Caco-2 (cell line): ENCODE measurements around the gene ATP1A1. TPM values are rescaled to one million over a fixed set of nuclear protein-coding genes. Genes with fewer than 3 reads are reported as not detected.

Source experiments
- BruUV-seq: library from RNA; stranded (reverse); fragments of 400-500 nt; replicated peaks from 2 replicates; lab custom pipeline; 2021; lab: Mats Ljungman, UMichigan
- CTCF ChIA-PET: fragments of 300-600 bp; sonication (Branson Sonifier 250); formaldehyde crosslinking; loops from one replicate; lab custom pipeline; 2022; ENCODE audit warnings: antibody characterized with exemption; lab: Charles Lee
- POLR2A ChIA-PET: fragments of 300-600 bp; sonication (Branson Sonifier 250); formaldehyde crosslinking; loops from one replicate; lab custom pipeline; 2022; ENCODE audit warnings: antibody characterized with exemption; lab: Charles Lee
- DNase-seq, 2 experiments: peaks; one replicate each; pipeline versions ENCODE4 v3.0.0 to v3.0.0-alpha.2; 2020 to 2022
- H3K27me3 ChIP-seq: replicated peaks from 2 replicates; pipeline ENCODE4 v1.6.0; 2011; ENCODE audit warnings: low read length; ENCODE audit not compliant: control insufficient read depth, insufficient read depth
- H3K36me3 ChIP-seq: 2 replicates; pipeline ENCODE4 v1.5.1; 2011; ENCODE audit warnings: low read length; ENCODE audit not compliant: control insufficient read depth, insufficient read depth
- H3K4me1 ChIP-seq: fragments of 250-450 bp; sonication (Bioruptor Pico); 2 replicates; pipeline ENCODE4 v1.5.1; 2020; ENCODE audit warnings: mild to moderate bottlenecking
- H3K4me3 ChIP-seq: 2 replicates; pipeline ENCODE4 v1.5.1; 2011; ENCODE audit warnings: low read depth, mild to moderate bottlenecking, control low read depth, low read length
- H3K9me3 ChIP-seq: fragments of 250-450 bp; sonication (Bioruptor Pico); 2 replicates; pipeline ENCODE4 v1.5.1; 2020; ENCODE audit warnings: mild to moderate bottlenecking, moderate library complexity
- H3K27ac Mint-ChIP-seq: one replicate; pipeline ENCODE4 v1.8.0; 2022; ENCODE audit warnings: mixed read lengths; ENCODE audit not compliant: unreplicated experiment
- H3K27me3 Mint-ChIP-seq: one replicate; pipeline ENCODE4 v1.8.0; 2022; ENCODE audit warnings: mixed read lengths; ENCODE audit not compliant: insufficient read depth, unreplicated experiment
- H3K36me3 Mint-ChIP-seq: one replicate; pipeline ENCODE4 v1.8.0; 2022; ENCODE audit warnings: mild to moderate bottlenecking, mixed read lengths; ENCODE audit not compliant: insufficient read depth, unreplicated experiment
- H3K4me1 Mint-ChIP-seq: one replicate; pipeline ENCODE4 v1.8.0; 2022; ENCODE audit warnings: low read depth, mixed read lengths; ENCODE audit not compliant: unreplicated experiment
- H3K4me3 Mint-ChIP-seq: one replicate; pipeline ENCODE4 v1.8.0; 2022; ENCODE audit warnings: mild to moderate bottlenecking, moderate library complexity, mixed read lengths; ENCODE audit not compliant: unreplicated experiment
- H3K9me3 Mint-ChIP-seq: one replicate; pipeline ENCODE4 v1.8.0; 2022; ENCODE audit warnings: mixed read lengths; ENCODE audit not compliant: unreplicated experiment
- intact Hi-C: fragments of 100-400 bp; cut with micrococcal nuclease; formaldehyde crosslinking; loops from one replicate; pipeline ENCODE4 v1.10.0; 2022; ENCODE audit not compliant: unreplicated experiment
- total RNA-seq: library from RNA; stranded (reverse); gene quantifications from 2 replicates; pipeline ENCODE4 v1.2.3, GENCODE V29; 2022
- TF ChIP-seq, protein P1 (sequence below), 2 experiments: fragments of 200-600 bp in 1 of 2; IDR thresholded peaks; 1 replicate in 1 of 2; 2 replicates in 1 of 2; pipeline versions ENCODE4 v1.5.1 to v1.8.0; 2011 to 2022; ENCODE audit warnings: antibody characterized with exemption in 1 of 2, control low read depth in 1 of 2, inconsistent platforms in 1 of 2, low read depth in 1 of 2, low read length in 1 of 2, mild to moderate bottlenecking in 1 of 2, moderate library complexity in 1 of 2; ENCODE audit not compliant: insufficient read depth in 1 of 2, severe bottlenecking in 1 of 2, unreplicated experiment in 1 of 2

Gene ATP1A1
- total RNA-seq, 1 experiment from 2014 or later: 508 TPM

- DNase-seq: no peak
- no peaks in the 10 kb centered on the region for H3K27me3 Mint-ChIP-seq
- H3K27ac Mint-ChIP-seq: no peak overlapping the region
- no peak overlapping the region for H3K4me3 Mint-ChIP-seq
- no peaks in the 10 kb centered on the region for H3K4me1 Mint-ChIP-seq
- intact Hi-C loops: no loop called here
- Histone ChIP-seq H3K4me1 (no peaks in the 10 kb centered on the region), H3K4me3 (no peak overlapping the region), H3K27me3 (no peaks in the 10 kb centered on the region), H3K9me3 (no peaks in the 10 kb centered on the region), H3K36me3 (no peaks in the 10 kb centered on the region)
- BruUV-seq: no TSS peak
- no peaks in the 10 kb centered on the region for H3K9me3 Mint-ChIP-seq
- TF ChIP-seq, protein P1, sequence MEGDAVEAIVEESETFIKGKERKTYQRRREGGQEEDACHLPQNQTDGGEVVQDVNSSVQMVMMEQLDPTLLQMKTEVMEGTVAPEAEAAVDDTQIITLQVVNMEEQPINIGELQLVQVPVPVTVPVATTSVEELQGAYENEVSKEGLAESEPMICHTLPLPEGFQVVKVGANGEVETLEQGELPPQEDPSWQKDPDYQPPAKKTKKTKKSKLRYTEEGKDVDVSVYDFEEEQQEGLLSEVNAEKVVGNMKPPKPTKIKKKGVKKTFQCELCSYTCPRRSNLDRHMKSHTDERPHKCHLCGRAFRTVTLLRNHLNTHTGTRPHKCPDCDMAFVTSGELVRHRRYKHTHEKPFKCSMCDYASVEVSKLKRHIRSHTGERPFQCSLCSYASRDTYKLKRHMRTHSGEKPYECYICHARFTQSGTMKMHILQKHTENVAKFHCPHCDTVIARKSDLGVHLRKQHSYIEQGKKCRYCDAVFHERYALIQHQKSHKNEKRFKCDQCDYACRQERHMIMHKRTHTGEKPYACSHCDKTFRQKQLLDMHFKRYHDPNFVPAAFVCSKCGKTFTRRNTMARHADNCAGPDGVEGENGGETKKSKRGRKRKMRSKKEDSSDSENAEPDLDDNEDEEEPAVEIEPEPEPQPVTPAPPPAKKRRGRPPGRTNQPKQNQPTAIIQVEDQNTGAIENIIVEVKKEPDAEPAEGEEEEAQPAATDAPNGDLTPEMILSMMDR (IDR thresholded peaks at IDR 0.05; ENCODE audit: insufficient read depth in 1 of 2, low read depth in 1 of 2, low read length in 1 of 2, severe bottlenecking in 1 of 2, unreplicated experiment in 1 of 2): no peak
- CTCF ChIA-PET: no interaction called here
- H3K36me3 Mint-ChIP-seq: no peaks in the 10 kb centered on the region
- POLR2A ChIA-PET: no interaction called here
Observed at GRCh38 chr1:116352349-116352813, 20.7 kb upstream of the ATP1A1 start.

DNA sequence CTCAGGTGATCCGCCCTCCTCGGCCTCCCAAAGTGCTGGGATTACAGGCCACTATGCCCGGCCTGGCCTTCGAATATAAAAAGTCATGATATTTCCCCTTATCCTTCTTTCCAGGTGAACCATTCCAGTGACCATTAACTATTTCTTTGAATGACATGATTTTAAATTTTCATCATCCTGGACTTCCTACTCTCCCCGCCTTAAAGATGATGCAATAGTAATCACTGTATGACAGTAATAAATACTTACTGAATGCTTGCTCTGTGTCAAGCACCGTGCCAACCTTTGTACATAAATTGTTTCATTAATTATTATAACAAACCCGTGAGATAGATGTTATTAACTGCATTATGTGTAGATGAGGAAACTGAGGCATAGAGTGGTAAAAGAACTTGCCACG, 19.9 kb upstream of the ATP1A1 start:
- no peaks in the 10 kb centered on the region for H3K9me3 ChIP-seq
- POLR2A ChIA-PET: no interaction called here
- DNase-seq: no peak
- TF ChIP-seq, protein P1 (IDR thresholded peaks at IDR 0.05; ENCODE audit: insufficient read depth in 1 of 2, low read depth in 1 of 2, low read length in 1 of 2, severe bottlenecking in 1 of 2, unreplicated experiment in 1 of 2): no peak
- intact Hi-C loops: no loop called here
- Mint-ChIP-seq H3K4me3 (no peak overlapping the region), H3K4me1 (no peaks in the 10 kb centered on the region), H3K27me3 (no peaks in the 10 kb centered on the region), H3K27ac (no peak overlapping the region), H3K9me3 (no peaks in the 10 kb centered on the region), H3K36me3 (no peaks in the 10 kb centered on the region)
- CTCF ChIA-PET: no interaction called here
- no peaks in the 10 kb centered on the region for H3K4me1 ChIP-seq
- no peaks in the 10 kb centered on the region for H3K27me3 ChIP-seq
- H3K36me3 ChIP-seq: no peaks in the 10 kb centered on the region
- no peak overlapping the region for H3K4me3 ChIP-seq
- no TSS peak for BruUV-seq

DNA sequence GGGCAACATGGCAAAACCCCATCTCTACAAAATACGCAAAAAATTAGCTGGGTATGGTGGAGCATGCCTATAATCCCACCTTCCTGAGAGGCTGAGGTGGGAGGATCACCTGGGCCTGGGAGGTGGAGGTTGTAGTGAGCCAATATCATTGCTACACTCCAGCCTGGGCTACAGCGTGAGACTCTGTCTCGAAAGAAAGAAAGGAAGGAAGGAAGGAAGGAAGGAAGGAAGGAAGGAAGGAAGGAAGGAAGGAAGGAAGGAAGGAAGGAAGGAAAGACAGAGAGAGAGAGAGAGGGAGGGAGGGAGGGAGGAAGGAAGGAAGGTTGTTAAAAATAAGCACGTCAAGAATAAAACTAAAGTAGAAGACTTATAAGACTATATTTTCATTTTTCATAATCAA, 17.0 kb upstream of the ATP1A1 start:
- H3K4me3 Mint-ChIP-seq: no peak overlapping the region
- TF ChIP-seq, protein P1 (IDR thresholded peaks at IDR 0.05; ENCODE audit: insufficient read depth in 1 of 2, low read depth in 1 of 2, low read length in 1 of 2, severe bottlenecking in 1 of 2, unreplicated experiment in 1 of 2): no peak
- no TSS peak for BruUV-seq
- H3K27ac Mint-ChIP-seq: no peak overlapping the region
- no peaks in the 10 kb centered on the region for H3K36me3 Mint-ChIP-seq
- no peak for DNase-seq
- H3K27me3 Mint-ChIP-seq: no peaks in the 10 kb centered on the region
- H3K4me1 ChIP-seq: peaks cover 20% of the 10 kb centered on the region
- H3K36me3 ChIP-seq: no peaks in the 10 kb centered on the region
- no peak overlapping the region for H3K4me3 ChIP-seq
- H3K9me3 Mint-ChIP-seq: no peaks in the 10 kb centered on the region
- no peaks in the 10 kb centered on the region for H3K4me1 Mint-ChIP-seq
- intact Hi-C loops: no loop called here
- ChIA-PET CTCF (no interaction called here), POLR2A (no interaction called here)
- no peaks in the 10 kb centered on the region for H3K9me3 ChIP-seq
- no peaks in the 10 kb centered on the region for H3K27me3 ChIP-seq
